Breast epithelium (tissue), 3 donors: Measurements from ENCODE around the gene CNOT11.
"Not testable (repeated sequence)": the region's sequence is repeated elsewhere in the genome, so short reads cannot be mapped to it uniquely, and the experiment has no call there.

ENCODE experiments used
- POLR2AphosphoS5 ChIP-seq, 3 donors: sonication (generic); formaldehyde crosslinking; IDR thresholded peaks; one replicate each; pipeline ENCODE4 v1.6.1; 2017; ENCODE audit warnings: antibody characterized with exemption in 3 of 3
- TF ChIP-seq, protein P1 (sequence below), 3 donors: fragments of 450-650 bp; IDR thresholded peaks; one replicate each; pipeline ENCODE4 v1.5.1; 2016 to 2017; ENCODE audit warnings: antibody characterized with exemption in 3 of 3, mild to moderate bottlenecking in 3 of 3, moderate library complexity in 3 of 3

DNA sequence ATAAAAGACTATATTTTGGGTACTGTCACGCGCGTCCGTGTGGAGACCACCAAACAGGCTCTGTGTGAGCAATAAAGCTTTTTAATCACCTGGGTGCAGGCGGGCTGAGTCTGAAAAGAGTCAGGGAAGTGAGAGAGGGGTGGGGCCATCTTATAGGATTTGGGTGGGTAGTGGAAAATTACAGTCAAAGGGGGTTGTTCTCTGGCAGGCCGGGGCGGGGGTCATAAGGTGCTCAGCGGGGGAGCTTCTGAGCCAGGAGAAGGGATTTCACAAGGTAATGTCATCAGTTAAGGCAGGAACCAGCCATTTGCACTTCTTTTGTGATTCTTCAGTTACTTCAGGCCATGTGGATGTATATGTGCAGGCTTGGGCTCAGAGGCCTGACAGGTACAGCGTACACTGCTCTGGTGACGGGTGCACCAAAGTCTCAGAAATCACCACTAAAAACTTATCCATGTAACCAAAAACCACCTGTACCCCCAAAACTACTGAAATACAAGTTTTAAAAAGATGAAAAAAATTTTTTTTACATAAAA is 1.4 kb upstream of the CNOT11 start:
- TF ChIP-seq, protein P1, sequence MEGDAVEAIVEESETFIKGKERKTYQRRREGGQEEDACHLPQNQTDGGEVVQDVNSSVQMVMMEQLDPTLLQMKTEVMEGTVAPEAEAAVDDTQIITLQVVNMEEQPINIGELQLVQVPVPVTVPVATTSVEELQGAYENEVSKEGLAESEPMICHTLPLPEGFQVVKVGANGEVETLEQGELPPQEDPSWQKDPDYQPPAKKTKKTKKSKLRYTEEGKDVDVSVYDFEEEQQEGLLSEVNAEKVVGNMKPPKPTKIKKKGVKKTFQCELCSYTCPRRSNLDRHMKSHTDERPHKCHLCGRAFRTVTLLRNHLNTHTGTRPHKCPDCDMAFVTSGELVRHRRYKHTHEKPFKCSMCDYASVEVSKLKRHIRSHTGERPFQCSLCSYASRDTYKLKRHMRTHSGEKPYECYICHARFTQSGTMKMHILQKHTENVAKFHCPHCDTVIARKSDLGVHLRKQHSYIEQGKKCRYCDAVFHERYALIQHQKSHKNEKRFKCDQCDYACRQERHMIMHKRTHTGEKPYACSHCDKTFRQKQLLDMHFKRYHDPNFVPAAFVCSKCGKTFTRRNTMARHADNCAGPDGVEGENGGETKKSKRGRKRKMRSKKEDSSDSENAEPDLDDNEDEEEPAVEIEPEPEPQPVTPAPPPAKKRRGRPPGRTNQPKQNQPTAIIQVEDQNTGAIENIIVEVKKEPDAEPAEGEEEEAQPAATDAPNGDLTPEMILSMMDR (IDR thresholded peaks at IDR 0.05): not testable (repeated sequence)
- not testable (repeated sequence) for TF ChIP-seq POLR2AphosphoS5 (IDR thresholded peaks at IDR 0.05)
